ENCODE data around the gene NEDD8. TPM values are rescaled to one million over a fixed set of nuclear protein-coding genes. Genes with fewer than 3 reads are reported as not detected.

The NEDD8 gene
- total RNA-seq, 4 donors from 2014 or later = 149 to 317 (median 172) TPM

DNA sequence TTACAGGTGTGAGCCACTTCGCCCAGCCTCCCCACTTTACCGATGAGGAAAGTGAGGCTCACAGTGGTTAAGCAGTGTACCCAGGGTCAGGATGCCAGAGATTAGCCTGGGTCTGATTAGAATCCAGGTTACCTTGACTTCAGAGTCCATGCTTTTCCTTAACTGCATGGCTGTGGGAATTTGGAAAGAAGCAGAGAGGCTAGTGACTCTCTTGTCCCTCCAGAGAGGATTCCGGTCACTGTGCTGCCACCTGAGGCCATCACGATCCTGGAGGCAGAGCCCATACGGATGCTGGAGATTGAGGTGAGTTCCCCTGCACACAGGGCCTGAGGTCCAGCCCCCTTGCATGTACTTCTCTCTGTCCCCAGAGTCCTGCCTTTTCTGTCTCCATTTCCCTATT, 55.6 kb downstream of the NEDD8 start:
- no peak for DNase-seq
- Histone ChIP-seq H3K27me3 (no peaks in the 10 kb centered on the region), H3K36me3 (peaks cover 7 to 11% of the 10 kb centered on the region in 2 donors), H3K27ac (no peak overlapping the region), H3K9me3 (no peaks in the 10 kb centered on the region), H3K4me3 (replicated peaks in 1 of 3) (no peak overlapping the region), H3K4me1 (peaks cover 1 to 17% of the 10 kb centered on the region in 2 donors)
- intact Hi-C loops (cut with DNase I) = no loop called here
- no peak for TF ChIP-seq POLR2A (IDR thresholded peaks at IDR 0.05)
- TF ChIP-seq, protein P1, sequence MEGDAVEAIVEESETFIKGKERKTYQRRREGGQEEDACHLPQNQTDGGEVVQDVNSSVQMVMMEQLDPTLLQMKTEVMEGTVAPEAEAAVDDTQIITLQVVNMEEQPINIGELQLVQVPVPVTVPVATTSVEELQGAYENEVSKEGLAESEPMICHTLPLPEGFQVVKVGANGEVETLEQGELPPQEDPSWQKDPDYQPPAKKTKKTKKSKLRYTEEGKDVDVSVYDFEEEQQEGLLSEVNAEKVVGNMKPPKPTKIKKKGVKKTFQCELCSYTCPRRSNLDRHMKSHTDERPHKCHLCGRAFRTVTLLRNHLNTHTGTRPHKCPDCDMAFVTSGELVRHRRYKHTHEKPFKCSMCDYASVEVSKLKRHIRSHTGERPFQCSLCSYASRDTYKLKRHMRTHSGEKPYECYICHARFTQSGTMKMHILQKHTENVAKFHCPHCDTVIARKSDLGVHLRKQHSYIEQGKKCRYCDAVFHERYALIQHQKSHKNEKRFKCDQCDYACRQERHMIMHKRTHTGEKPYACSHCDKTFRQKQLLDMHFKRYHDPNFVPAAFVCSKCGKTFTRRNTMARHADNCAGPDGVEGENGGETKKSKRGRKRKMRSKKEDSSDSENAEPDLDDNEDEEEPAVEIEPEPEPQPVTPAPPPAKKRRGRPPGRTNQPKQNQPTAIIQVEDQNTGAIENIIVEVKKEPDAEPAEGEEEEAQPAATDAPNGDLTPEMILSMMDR (IDR thresholded peaks at IDR 0.05) = no peak
- 95 to 97% methylated on average over 4 to 5 of the region's 5 CpGs for WGBS, 2 donors

DNA sequence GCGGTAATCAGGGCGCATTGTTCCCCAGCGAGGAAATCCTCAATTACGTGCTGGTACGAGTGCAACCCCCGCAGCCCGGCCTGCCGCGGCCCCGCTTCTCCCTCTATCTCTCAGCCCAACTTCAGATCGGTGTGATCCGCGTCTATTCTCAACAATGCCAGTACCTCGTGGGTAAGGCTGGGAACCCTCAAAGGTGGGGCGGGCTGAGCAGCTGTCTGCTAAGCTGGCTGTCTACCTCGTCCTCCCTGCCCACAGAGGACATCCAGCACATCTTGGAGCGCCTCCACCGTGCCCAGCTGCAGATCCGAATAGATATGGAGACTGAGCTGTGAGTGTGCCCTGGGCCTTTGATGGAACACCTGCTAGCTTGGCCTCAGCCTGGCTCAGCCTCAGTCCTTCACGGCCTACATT, 59.3 kb downstream of the NEDD8 start:
- Histone ChIP-seq H3K36me3 (no peaks in the 10 kb centered on the region), H3K4me1 (peaks cover 3 to 5% of the 10 kb centered on the region in 2 donors), H3K27me3 (no peaks in the 10 kb centered on the region), H3K9me3 (no peaks in the 10 kb centered on the region), H3K27ac (no peak overlapping the region), H3K4me3 (replicated peaks in 1 of 3) (no peak overlapping the region)
- intact Hi-C loops (cut with DNase I) = no loop called here
- WGBS, 2 donors = 69 to 77% methylated on average over 14 to 20 of the region's 20 CpGs
- no peak for DNase-seq
- TF ChIP-seq POLR2A (IDR thresholded peaks at IDR 0.05) = no peak
- TF ChIP-seq, protein P1 (IDR thresholded peaks at IDR 0.05) = no peak

DNA sequence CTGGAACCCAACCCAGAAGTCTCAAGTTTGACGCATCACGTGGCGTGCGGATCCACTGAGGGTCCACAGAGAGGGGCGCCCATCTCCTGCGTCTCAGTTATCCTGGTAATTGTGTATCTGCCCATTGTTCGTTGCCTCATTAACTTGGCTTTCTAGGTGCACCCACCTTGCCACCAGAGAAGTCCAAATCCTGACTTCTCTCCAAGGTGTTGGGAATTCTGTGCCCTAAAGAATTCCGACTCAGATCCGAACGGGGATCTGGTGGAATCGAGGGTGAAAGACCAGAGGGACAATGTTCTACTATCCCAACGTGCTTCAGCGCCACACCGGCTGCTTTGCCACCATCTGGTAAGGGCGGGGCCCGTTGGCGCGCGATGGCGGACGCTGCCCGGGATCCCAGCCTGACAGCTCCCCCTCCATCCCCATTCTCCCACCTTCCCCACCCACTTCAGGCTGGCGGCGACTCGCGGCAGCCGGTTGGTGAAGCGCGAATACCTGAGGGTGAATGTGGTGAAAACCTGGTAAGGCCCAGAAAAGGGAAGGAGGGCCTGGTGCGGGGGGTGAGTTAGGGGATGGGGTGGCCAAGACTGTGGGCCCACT, 59.8 kb downstream of the NEDD8 start:
- peak in 1 of 2 donors; percentile 6 for DNase-seq
- Histone ChIP-seq H3K27me3 (no peaks in the 10 kb centered on the region), H3K9me3 (no peaks in the 10 kb centered on the region), H3K36me3 (no peaks in the 10 kb centered on the region), H3K27ac (no peak overlapping the region), H3K4me1 (peaks cover 3 to 5% of the 10 kb centered on the region in 2 donors), H3K4me3 (replicated peaks in 1 of 3) (peak overlapping the region in 1 of 3 donors; percentile 6)
- intact Hi-C loops (cut with DNase I) = no loop called here
- TF ChIP-seq POLR2A (IDR thresholded peaks at IDR 0.05) = no peak
- TF ChIP-seq, protein P1 (IDR thresholded peaks at IDR 0.05) = no peak
- WGBS, 2 donors = 33 to 41% methylated on average over 25 to 30 of the region's 30 CpGs

DNA sequence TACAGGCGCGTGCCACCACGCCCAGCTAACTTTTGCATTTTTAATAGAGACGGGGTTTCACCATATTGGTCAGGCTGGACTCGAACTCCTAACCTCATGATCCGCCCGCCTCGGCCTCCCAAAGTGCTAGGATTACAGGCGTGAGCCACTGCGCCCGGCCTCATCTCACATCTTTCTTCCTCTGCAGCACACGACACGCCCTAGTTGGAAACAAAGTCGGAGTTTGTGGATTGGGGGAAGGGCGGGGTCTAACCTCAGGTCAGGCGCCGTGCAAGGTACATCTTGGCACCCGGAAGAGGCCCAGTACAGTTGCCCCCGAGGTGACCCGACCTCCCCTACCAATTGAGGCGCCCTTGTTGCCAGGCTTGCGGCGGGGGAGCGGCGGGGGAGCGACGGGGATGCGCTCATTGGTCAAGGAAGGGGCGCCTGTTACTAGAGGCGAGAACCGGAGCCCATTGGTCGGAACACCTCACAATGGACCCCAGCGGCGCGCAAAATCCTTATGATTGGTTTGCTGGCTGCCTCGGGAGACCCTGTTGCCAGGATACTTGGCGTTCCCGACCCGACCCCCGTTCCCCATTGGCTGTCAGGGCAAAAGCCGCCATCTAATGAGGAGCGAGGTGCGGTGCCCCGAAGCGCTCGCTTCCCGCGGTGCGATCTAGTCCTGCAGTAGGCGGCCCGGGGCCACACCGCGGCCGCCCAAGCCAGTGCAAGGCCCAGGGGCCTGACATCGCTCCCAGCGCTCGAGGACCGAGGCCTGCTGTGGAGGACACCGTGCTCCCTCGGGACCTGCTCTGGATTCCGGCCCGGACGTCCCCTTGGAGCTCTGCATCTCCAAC, 60.5 kb downstream of the NEDD8 start, which contains the start of gene REC8:
TSS of gene REC8 (plus strand) at position 659 of the 839 bp plus-strand sequence. CDS start 473 bp downstream, outside the sequence.
- intact Hi-C loops (cut with DNase I) = no loop called here
- Histone ChIP-seq H3K4me1 (peaks cover 3 to 5% of the 10 kb centered on the region in 2 donors), H3K9me3 (no peaks in the 10 kb centered on the region), H3K27ac (no peak within 1 kb of the TSS), H3K27me3 (no peaks in the 10 kb centered on the region), H3K36me3 (peaks cover 3% of the 10 kb centered on the region in 2 donors), H3K4me3 (replicated peaks in 1 of 3) (peak within 1 kb of the TSS in 1 of 3 donors; percentile 6)
- peak; percentile 77 to 88 for DNase-seq
- WGBS, 2 donors = 16 to 22% methylated on average over 38 to 49 of the region's 63 CpGs
- no peak for TF ChIP-seq POLR2A (IDR thresholded peaks at IDR 0.05)
- TF ChIP-seq, protein P1 (IDR thresholded peaks at IDR 0.05) = no peak
